ENCODE measurements around the gene ARMCX4.
"Not testable (repeated sequence)": the region's sequence is repeated elsewhere in the genome, so short reads cannot be mapped to it uniquely, and the experiment has no call there.

ARMCX4 gene

GRCh38 chrX:101485212-101485949, at the start of gene ARMCX4:
TSS of gene ARMCX4 (plus strand) at chrX:101485456. CDS start at chrX:101488590, 3,134 bp downstream.
- DNase-seq: peak in 12 of 14 donors; percentile 2 to 66 (median 36)

GRCh38 chrX:101442085-101442484, 43.2 kb upstream of the ARMCX4 start:
- no peak for DNase-seq

GRCh38 chrX:101449279-101449678, 36.0 kb upstream of the ARMCX4 start:
- no peak for DNase-seq

GRCh38 chrX:101450085-101450484, 35.2 kb upstream of the ARMCX4 start:
- DNase-seq: no peak

GRCh38 chrX:101450961-101451360, 34.3 kb upstream of the ARMCX4 start:
- DNase-seq: peak in 2 of 14 donors; percentile 1 to 3

- no peak for DNase-seq
These were observed 33.2 kb upstream of the ARMCX4 start for GRCh38 chrX:101452056-101452455.

GRCh38 chrX:101460669-101461068, 24.6 kb upstream of the ARMCX4 start:
- DNase-seq: no peak

- peak in 1 of 14 donors; percentile 2 for DNase-seq
These were observed 22.4 kb upstream of the ARMCX4 start for GRCh38 chrX:101462892-101463291.

GRCh38 chrX:101478366-101478765, 6.9 kb upstream of the ARMCX4 start:
- DNase-seq: no peak

GRCh38 chrX:101482296-101482695, 3.0 kb upstream of the ARMCX4 start:
- DNase-seq: no peak

- DNase-seq: no peak
These were observed 1.6 kb upstream of the ARMCX4 start for GRCh38 chrX:101483705-101484104.

- no peak for DNase-seq
These were observed 1.1 kb upstream of the ARMCX4 start for GRCh38 chrX:101484135-101484534.

- no peak for DNase-seq
These were observed 3.5 kb downstream of the ARMCX4 start for GRCh38 chrX:101488796-101489195.

- no peak for DNase-seq
These were observed 6.7 kb downstream of the ARMCX4 start for GRCh38 chrX:101491943-101492342.

GRCh38 chrX:101493225-101493624, 8.0 kb downstream of the ARMCX4 start:
- DNase-seq: no peak

- not testable (repeated sequence) for DNase-seq
These were observed 17.7 kb downstream of the ARMCX4 start for GRCh38 chrX:101502929-101503328.

GRCh38 chrX:101507372-101507771, 22.1 kb downstream of the ARMCX4 start:
- DNase-seq: no peak

- DNase-seq: no peak
These were observed 22.7 kb downstream of the ARMCX4 start for GRCh38 chrX:101507986-101508385.

- DNase-seq: no peak
These were observed 45.7 kb downstream of the ARMCX4 start for GRCh38 chrX:101530944-101531343.

Measured in C1 segment of cervical spinal cord (tissue), 14 donors.